Right renal pelvis (tissue), 4 donors: ENCODE results near the gene PRKD1. TPM values are rescaled to one million over a fixed set of nuclear protein-coding genes. Genes with fewer than 3 reads are reported as not detected.

Experiments
- DNase-seq, 4 donors: peaks; one replicate each; pipeline ENCODE4 v3.0.0-alpha.2; 2013; ENCODE audit warnings: low read depth in 4 of 4, low spot score in 3 of 4, missing footprints in 1 of 4
- polyA plus RNA-seq, 4 donors: library from polyadenylated mRNA; unstranded; fragments of 120-200 nt; gene quantifications; one replicate each; pipeline ENCODE4 v1.2.1, GENCODE V29; 2013; ENCODE audit not compliant: insufficient read length in 4 of 4

PRKD1 gene
- 10 to 100 TPM; 29.6 to 33.4 (median 29.8) TPM for polyA plus RNA-seq

DNA sequence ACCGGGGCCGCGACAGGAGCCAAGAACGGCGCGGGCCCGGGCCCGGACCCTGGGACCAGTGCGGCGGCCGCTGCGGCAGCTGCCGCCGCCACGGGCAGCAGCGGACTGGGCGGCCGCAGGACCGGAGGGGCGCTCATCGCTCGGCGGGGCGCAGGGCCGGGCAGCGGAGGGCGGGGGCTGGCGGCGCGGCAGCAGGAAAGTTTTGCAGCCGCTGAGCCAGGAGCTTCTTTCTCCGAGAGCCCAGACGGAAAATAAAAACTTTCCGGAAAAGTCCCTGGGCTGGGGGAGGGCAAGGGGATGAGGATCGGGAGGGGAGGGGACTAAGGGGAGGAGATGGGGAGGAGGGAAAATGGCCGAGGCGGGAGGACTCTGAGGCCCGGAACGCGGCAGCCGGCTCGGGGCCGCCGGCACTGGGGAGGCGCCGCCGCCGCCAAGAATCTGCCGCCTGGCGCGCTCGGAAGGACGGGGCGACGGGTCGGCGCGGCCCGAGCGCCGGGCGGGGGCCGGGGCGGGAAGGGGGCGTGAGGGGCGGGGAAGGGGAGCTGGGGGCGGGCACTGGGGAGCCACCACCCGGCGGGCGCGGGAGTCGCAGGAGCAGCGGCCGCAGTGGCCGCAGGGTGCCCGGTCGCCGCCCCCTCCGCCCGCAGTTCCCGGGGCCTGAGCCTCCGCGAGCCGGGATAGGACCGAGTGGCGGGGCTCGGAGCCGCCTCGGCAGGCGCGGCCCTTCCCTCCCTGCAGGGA is at the start of gene PRKD1:
Gene PRKD1, minus strand, starts transcription at position 472 of the 741 bp plus-strand sequence.
- DNase-seq: peak in 3 of 4 donors; percentile 48 to 64 (median 52)

GRCh38 chr14:29971101-29971500 is 43.5 kb upstream of the PRKD1 start:
- no peak for DNase-seq

DNA sequence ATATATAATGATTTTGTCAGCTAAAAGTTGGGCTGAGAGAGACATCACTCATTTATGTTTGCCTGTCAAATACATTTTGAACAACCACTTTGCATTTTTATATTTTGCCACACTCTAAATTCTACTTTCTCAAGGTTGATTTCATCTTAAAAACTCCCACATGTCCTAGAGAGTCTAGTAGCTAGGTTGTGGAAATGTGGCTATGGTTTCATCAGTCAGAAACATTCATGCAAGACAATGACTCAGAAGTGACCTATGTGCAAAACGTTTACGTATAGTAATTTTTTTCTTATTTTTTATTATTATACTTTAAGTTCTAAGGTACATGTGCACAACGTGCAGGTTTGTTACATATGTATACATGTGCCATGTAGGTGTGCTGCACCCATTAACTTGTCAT is 27.4 kb upstream of the PRKD1 start:
- no peak for DNase-seq

GRCh38 chr14:29953501-29953900 is 25.9 kb upstream of the PRKD1 start:
- no peak for DNase-seq

DNA sequence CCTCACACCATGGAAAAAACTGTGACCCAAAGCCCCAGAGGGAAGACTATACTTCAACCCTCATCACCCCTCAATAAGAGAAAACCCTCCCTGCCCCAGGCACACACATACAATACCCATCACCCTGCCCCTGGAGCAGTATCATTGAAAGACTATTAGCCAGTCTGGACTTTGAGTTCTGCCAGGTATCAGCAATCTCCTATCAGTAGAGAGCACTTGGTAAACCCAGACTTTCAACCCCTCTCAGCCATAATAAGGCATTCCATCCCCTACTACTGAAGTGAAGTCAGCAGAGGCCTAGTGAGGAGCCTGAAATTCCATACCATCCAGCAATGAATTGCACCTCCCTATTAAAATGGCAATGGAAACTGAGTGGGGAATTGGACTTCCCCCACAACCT is 16.4 kb upstream of the PRKD1 start:
- DNase-seq: no peak

- no peak for DNase-seq
Observed at GRCh38 chr14:29941401-29941800, 13.8 kb upstream of the PRKD1 start.

- DNase-seq: no peak
Observed at GRCh38 chr14:29940482-29940881, 12.8 kb upstream of the PRKD1 start.

- no peak for DNase-seq
Observed at GRCh38 chr14:29937116-29937515, 9.5 kb upstream of the PRKD1 start.

- DNase-seq: no peak
Observed at GRCh38 chr14:29930283-29930682, 2.6 kb upstream of the PRKD1 start.

GRCh38 chr14:29928117-29928640 is 532 bp upstream of the PRKD1 start:
- no peak for DNase-seq

GRCh38 chr14:29926701-29927375 is 809 bp downstream of the PRKD1 start:
- DNase-seq: peak in 1 of 4 donors; percentile 39

GRCh38 chr14:29926228-29926627 is 1.4 kb downstream of the PRKD1 start:
- no peak for DNase-seq

DNA sequence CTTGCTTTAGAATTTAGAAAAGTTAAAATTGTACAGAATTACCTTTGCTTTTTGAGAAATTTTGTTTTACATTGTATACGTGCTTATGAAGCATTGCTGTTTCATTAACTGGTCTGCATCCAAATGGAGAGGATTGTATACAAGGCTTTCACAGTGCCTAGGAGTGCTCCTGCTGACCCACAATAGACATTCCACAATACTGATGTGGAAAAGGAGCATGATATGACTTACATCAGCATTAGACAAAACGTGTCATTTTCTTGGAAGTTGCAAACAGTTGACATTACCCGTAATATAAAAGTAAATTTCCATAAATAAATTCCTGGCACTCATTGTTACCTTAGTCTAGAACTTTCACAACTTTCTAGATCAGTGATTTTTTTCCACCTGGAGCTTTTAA is 1.9 kb downstream of the PRKD1 start:
- DNase-seq: no peak

DNA sequence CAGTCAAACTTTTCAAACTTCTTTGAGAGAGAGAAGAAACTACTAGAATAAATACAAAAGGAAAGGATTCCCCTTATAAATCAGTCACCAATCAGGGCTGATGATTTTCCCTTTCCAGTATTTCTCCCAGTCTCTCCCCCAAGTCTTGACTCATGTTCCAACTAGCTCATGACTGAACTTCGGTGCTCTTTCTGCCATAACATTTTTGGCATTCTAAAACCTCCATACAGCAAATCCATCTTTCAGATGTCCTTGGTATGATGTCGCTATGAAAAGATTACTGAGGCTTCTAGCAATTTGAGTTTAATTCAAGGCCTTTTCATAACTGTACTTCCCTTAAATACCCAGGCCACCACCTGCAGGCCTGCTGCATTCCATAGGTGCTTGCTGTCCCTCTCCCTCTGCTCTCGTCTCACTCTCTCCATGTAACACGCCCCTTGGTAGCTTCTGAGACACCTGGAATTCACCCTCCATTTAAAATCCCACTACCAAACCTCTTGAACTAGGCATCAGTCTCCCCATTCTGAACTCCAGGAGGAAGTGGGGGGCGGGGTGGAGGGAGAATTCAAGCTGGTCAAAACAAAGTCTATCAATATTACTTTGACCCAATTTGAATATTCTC is 2.4 kb downstream of the PRKD1 start:
- DNase-seq: no peak

DNA sequence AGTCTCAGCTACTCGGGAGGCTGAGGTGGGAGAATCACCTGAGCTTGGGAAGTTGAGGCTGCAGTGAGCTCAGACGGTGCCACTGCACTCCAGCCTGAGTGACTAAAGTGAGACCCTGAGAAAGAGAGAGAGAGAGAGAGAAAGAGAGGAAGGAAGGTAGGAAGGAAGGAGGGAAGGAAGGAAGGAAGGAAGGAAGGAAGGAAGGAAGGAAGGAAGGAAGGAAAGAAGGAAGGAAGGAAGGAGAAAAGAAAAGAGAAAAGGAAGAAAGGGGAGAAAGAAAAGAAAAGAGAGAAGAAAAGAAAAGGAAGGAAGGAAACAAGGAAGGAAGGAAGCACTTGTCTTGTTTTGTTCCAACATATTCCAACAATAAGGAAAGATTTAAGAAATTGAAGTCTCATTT is 7.8 kb downstream of the PRKD1 start:
- no peak for DNase-seq

DNA sequence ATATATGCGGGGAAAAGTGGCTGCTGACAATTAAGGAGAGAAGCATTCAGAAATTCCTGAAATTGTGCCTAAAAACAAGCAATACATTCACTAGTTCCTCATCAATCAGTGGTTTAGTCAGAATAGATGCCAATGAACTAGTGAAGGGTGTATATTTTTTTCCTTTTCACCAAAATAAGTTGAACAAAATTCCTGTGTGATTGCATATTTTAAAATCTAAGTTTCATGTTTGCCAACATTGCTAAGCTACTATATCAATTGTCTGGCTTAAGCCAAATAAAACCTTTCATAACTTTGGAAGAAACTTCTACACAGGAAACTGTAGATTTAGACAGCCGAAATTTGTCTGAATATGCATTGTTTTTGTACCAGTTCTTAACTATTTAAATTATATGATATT is 8.7 kb downstream of the PRKD1 start:
- DNase-seq: no peak

GRCh38 chr14:29913566-29913965 is 14.1 kb downstream of the PRKD1 start:
- DNase-seq: no peak

DNA sequence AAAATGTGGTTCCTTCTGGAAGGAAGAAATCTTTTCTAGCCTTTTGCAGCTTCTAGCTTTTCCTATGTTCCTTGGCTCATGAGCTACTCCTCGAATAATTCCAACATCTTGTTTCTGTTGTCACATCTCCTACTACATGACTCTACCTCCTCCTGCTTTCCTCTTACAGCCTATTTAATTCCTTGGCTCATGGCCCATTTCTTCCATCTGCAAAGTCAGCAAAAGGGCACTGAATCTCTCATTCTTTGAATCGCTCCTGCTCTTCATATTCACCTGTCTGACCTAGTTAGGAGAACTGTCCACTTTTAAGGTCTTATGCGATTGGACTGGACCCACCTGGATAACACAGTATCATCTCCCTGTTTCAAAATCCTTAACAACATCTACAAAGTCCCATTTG is 15.8 kb downstream of the PRKD1 start:
- no peak for DNase-seq

- no peak for DNase-seq
Observed at GRCh38 chr14:29908652-29909577, 18.7 kb downstream of the PRKD1 start.

DNA sequence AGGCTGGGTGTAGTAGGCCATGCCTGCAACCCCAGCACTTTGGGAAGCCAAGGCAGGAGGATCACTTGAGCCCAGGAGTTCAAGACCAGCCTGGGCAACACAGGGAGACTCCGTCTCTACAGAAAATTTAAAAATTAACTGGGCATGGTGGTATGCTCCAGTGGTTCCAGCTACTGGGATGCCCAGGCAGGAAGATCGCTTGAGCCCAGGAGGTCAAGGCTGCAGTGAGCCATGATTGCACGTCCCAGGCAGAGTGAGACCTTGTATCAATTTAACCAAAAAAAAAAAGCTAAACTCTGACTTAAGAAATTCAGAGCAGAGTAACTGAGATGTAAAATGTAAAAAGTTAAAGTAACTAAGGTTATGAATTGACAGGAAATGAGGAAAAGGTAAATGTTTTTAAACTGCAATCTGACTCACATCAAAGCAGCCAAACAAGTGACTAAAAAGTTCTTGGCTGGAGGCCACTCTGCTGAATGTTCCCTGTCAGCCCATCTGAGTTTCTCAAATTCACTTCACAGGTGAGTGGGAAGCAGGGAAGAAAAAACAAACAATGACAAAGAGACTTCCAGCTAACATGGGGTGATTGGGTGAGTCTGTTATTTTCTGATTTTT is 21.3 kb downstream of the PRKD1 start:
- no peak for DNase-seq
